COLO668 (cell line): ENCODE results near the gene FOXJ3.

Source experiments
- DNase-seq: peaks from one replicate; lab custom pipeline; 2025; ENCODE audit not compliant: unreplicated experiment; lab: John Stamatoyannopoulos, UW

FOXJ3 gene

GRCh38 chr1:42335050-42335808 lies at the start of gene FOXJ3:
TSS of gene FOXJ3 (minus strand) at chr1:42335235. CDS start at chr1:42311093, 24,142 bp downstream.
- DNase-seq, result peak; percentile 100

- DNase-seq, result no peak
These were observed 46.2 kb upstream of the FOXJ3 start for GRCh38 chr1:42381280-42381673.

GRCh38 chr1:42380586-42381279 lies 45.7 kb upstream of the FOXJ3 start, which contains the start of gene RIMKLA:
TSS of gene RIMKLA (plus strand) at chr1:42380792. CDS start at chr1:42380935, 143 bp downstream.
- peak; percentile 98 for DNase-seq

GRCh38 chr1:42379794-42380585 lies 45.0 kb upstream of the FOXJ3 start:
- peak; percentile 91 for DNase-seq

- DNase-seq, result no peak
These were observed 37.8 kb upstream of the FOXJ3 start for GRCh38 chr1:42372796-42373195.

- no peak for DNase-seq
These were observed 36.0 kb upstream of the FOXJ3 start for GRCh38 chr1:42370876-42371549.

- DNase-seq, result no peak
These were observed 34.4 kb upstream of the FOXJ3 start for GRCh38 chr1:42369471-42369870.

GRCh38 chr1:42368096-42368795 lies 33.2 kb upstream of the FOXJ3 start:
- DNase-seq, result no peak

- no peak for DNase-seq
These were observed 30.1 kb upstream of the FOXJ3 start for GRCh38 chr1:42365118-42365517.

GRCh38 chr1:42364542-42364941 lies 29.5 kb upstream of the FOXJ3 start:
- no peak for DNase-seq

GRCh38 chr1:42364089-42364488 lies 29.1 kb upstream of the FOXJ3 start:
- no peak for DNase-seq

GRCh38 chr1:42359466-42359865 lies 24.4 kb upstream of the FOXJ3 start:
- DNase-seq, result no peak

- DNase-seq, result no peak
These were observed 23.8 kb upstream of the FOXJ3 start for GRCh38 chr1:42358791-42359190.

- DNase-seq, result no peak
These were observed 15.1 kb upstream of the FOXJ3 start for GRCh38 chr1:42350086-42350485.

GRCh38 chr1:42348498-42348897 lies 13.5 kb upstream of the FOXJ3 start:
- DNase-seq, result no peak

- DNase-seq, result no peak
These were observed 8.0 kb upstream of the FOXJ3 start for GRCh38 chr1:42343049-42343448.

GRCh38 chr1:42340901-42341300 lies 5.9 kb upstream of the FOXJ3 start:
- peak; percentile 68 for DNase-seq

GRCh38 chr1:42340093-42340492 lies 5.1 kb upstream of the FOXJ3 start:
- DNase-seq, result peak; percentile 92

GRCh38 chr1:42336978-42337377 lies 1.9 kb upstream of the FOXJ3 start:
- DNase-seq, result no peak

GRCh38 chr1:42335809-42336518 lies 929 bp upstream of the FOXJ3 start:
- DNase-seq, result peak; percentile 45
